Measurements from ENCODE around the gene OR2T34.
"Not testable (repeated sequence)": the region's sequence is repeated elsewhere in the genome, so short reads cannot be mapped to it uniquely, and the experiment has no call there.

The OR2T34 gene

GRCh38 chr1:248574657-248575056, at the start of gene OR2T34:
OR2T34 (minus strand) TSS chr1:248574757; CDS start chr1:248574757, 0 bp downstream.
- in situ Hi-C loops (cut with HindIII; ENCODE audit: low sequenced_read_pairs), result not testable (repeated sequence)

- in situ Hi-C loops (cut with HindIII; ENCODE audit: low sequenced_read_pairs), result no loop called here
Measured at GRCh38 chr1:248622570-248623001, 48.0 kb upstream of the OR2T34 start.

DNA sequence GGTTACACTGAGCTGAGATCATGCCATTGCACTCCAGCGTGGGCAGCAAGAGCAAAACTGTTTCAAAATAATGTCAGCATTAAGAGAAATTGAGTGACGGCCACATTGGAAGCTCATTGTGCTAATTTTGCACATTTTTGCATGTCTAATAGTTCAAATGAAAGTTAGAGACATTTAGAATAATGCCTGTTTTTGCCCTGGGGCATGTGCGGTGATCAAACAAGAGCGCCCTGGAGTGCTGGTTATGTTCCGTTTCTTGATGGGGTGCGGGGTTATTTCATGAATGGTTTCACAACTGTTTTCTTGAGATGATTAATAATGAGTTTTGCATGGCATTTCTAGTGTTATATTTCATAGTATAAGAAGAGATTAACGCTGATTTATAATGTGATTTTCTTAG, 47.2 kb upstream of the OR2T34 start:
- in situ Hi-C loops (cut with HindIII; ENCODE audit: low sequenced_read_pairs), result no loop called here

- in situ Hi-C loops (cut with HindIII; ENCODE audit: low sequenced_read_pairs), result no loop called here
Measured at GRCh38 chr1:248618878-248619277, 44.3 kb upstream of the OR2T34 start.

- in situ Hi-C loops (cut with HindIII; ENCODE audit: low sequenced_read_pairs), result no loop called here
Measured at GRCh38 chr1:248618119-248618518, 43.6 kb upstream of the OR2T34 start.

DNA sequence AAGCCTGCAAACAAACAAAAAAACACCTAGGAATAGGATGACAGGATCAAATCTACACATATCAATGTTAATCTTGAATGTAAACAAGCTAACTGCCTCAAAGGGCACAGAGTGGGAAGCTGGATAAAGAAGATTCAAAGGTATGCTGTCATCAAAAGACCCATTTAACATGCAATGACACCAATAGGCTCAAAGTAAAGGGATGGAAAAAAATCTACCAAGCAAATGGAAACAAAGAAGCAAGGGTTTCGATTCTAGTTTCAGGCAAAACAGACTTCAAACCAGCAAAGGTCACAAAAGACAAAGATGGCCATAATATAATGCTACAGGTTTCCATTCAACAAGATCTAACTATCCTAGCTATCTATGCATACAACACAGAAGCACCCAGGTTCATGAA, 39.2 kb upstream of the OR2T34 start:
- in situ Hi-C loops (cut with HindIII; ENCODE audit: low sequenced_read_pairs), result no loop called here

- in situ Hi-C loops (cut with HindIII; ENCODE audit: low sequenced_read_pairs), result no loop called here
Measured at GRCh38 chr1:248611883-248612414, 37.4 kb upstream of the OR2T34 start.

DNA sequence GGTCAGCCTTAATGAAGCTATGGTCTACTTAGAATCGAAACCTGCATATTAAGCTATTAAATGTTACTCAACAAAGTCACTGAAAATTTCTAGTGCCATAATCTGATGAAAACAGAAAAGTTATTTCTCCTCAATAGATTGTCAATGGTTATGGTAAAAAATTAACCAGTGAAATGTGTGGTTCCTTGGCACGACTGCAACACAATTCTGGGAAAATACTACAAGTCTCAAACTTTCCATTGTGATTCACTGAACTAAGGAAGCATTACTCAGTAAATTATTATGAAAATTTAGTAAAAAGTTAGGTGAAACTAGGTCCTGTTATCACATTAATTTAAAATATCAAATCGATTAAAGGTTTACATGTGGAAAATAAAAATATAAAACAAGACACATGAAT, 35.7 kb upstream of the OR2T34 start:
- in situ Hi-C loops (cut with HindIII; ENCODE audit: low sequenced_read_pairs), result no loop called here

- in situ Hi-C loops (cut with HindIII; ENCODE audit: low sequenced_read_pairs), result no loop called here
Measured at GRCh38 chr1:248599396-248599795, 24.8 kb upstream of the OR2T34 start.

DNA sequence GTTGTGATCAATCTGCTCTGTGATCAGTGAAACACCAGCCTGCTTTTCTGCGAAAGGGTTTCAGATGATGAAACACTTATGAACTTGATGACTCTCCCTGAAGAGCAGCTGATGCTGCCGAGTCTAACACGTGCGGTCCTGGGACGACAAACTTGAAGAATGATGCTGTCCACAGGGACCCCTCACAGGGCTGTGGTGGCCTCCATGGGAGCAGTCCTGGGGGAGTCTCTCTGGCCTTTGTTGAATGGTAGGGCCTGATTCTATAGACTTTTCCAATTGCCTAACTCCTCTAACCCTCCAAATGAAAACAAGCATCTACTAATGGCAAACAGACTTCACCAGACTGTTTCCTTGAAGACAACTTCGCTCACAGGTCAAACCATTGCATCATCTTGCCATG, 23.0 kb upstream of the OR2T34 start, which contains the start of gene OR2T10:
OR2T10 (minus strand) TSS at position 112 of the 400 bp plus-strand sequence. CDS start 3,932 bp downstream, outside the sequence.
- in situ Hi-C loops (cut with HindIII; ENCODE audit: low sequenced_read_pairs), result no loop called here

DNA sequence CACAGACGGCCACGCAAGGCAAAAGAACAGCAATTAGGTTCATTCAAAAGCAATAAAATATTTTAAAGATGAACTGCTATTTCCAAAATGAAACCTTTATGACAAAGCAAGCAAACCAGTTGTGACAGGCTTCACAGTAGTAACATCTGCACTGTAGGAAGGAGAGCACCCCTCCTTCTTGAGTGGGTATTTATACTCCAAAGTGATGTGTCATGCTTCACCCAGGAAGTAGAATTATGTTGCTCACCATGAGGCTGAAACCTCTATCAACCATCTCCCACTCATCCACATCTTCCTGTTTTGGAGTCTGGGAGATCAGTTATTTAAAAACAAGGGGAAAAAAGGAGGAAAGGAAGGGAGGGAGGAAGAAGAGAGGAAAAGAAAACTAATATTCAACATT, 22.1 kb upstream of the OR2T34 start:
- in situ Hi-C loops (cut with HindIII; ENCODE audit: low sequenced_read_pairs), result no loop called here

- in situ Hi-C loops (cut with HindIII; ENCODE audit: low sequenced_read_pairs), result no loop called here
Measured at GRCh38 chr1:248593226-248593625, 18.7 kb upstream of the OR2T34 start.

- in situ Hi-C loops (cut with HindIII; ENCODE audit: low sequenced_read_pairs), result no loop called here
Measured at GRCh38 chr1:248592655-248593054, 18.1 kb upstream of the OR2T34 start.

- in situ Hi-C loops (cut with HindIII; ENCODE audit: low sequenced_read_pairs), result no loop called here
Measured at GRCh38 chr1:248590055-248590454, 15.5 kb upstream of the OR2T34 start.

DNA sequence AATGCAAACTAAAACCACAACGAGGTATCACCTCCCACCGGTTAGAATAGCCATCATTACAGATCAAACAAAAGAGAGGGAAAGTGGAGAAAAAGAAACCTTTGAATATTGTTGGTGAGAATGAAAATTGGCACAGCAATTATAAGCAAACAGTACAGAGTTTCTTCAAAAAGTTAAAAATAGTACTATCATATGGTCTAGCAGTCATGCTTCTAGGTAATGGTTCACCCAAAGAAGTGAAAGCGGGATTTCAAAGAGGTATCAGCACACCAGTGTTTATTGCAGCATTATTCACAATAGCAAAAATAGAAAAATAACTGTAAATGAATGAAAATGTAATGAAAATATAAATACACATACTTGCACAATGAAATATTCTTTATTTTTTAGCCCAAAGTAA, 14.8 kb upstream of the OR2T34 start:
- in situ Hi-C loops (cut with HindIII; ENCODE audit: low sequenced_read_pairs), result no loop called here

GRCh38 chr1:248585266-248585665, 10.7 kb upstream of the OR2T34 start:
- in situ Hi-C loops (cut with HindIII; ENCODE audit: low sequenced_read_pairs), result no loop called here

DNA sequence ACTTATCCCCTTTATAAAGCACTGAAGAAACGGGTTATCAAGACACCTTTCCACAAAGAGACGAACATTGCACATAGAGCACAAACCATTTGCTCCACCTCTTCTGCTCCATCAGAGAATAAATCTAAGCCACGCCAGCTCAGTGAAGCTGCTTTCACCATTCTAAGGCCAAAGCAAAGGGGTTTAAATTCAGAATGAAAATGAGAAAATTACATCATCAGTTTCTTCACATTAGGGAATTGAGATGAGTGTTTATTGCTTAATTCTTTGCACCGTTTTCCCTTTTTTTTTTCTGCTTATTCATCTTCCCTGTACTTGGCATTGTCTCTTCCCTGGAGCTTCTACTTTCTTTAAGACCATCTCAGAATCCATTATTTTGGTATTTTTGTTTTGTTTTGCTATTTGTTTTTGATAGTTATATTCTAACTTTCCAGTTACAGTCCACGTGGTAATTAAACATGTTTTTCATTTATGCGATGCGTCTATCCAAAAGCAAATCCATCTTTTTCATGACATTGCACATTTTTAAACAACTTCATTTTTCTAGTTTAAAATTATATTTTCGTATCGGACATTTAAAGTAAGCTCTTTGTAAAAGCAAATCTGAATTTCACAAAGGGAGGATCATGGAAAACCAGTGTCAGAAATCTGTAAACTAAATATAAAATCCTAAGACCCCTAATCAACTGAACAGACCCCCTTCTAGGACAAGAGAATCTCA, 1.9 kb upstream of the OR2T34 start:
- in situ Hi-C loops (cut with HindIII; ENCODE audit: low sequenced_read_pairs), result no loop called here

DNA sequence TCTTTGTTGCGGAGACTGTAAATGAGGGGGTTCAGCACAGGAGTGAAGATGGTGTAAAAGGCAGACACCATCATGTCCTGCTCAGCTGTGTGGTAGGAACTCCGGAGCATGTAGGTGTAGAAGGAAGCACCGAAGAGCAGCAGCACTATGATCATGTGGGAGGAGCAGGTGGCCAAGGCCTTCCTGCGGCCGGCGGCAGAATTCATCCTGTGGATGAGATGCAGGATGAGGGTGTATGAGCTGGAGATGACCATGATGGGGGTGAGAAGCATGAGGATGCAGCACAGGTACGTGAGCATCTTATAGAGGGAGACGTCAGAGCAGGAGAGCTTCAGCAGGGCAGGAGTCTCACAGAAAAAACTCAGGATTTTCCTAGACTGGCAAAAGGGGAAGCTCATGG, 701 bp downstream of the OR2T34 start:
- in situ Hi-C loops (cut with HindIII; ENCODE audit: low sequenced_read_pairs), result not testable (repeated sequence)

DNA sequence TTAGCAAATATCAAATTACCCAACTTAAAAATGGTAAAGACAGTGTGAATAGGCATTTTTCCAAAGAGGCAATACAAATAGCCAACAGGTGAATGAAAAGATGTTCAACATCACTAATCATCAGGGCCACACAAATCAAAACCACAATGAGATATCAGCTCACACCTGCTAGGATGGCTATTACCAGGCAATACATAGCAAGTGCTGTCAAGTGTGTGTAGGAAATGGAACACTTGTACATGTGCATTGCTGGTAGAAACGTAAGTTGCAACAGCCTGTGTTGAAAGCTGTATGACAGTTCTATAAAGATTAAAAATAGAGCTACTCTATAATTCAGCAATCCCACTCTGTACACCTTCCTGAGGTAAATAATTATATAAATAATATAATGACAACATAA, 2.5 kb downstream of the OR2T34 start:
- in situ Hi-C loops (cut with HindIII; ENCODE audit: low sequenced_read_pairs), result not testable (repeated sequence)

GRCh38 chr1:248570811-248571210, 3.7 kb downstream of the OR2T34 start:
- in situ Hi-C loops (cut with HindIII; ENCODE audit: low sequenced_read_pairs), result not testable (repeated sequence)

GRCh38 chr1:248569049-248569448, 5.5 kb downstream of the OR2T34 start:
- in situ Hi-C loops (cut with HindIII; ENCODE audit: low sequenced_read_pairs), result not testable (repeated sequence)

DNA sequence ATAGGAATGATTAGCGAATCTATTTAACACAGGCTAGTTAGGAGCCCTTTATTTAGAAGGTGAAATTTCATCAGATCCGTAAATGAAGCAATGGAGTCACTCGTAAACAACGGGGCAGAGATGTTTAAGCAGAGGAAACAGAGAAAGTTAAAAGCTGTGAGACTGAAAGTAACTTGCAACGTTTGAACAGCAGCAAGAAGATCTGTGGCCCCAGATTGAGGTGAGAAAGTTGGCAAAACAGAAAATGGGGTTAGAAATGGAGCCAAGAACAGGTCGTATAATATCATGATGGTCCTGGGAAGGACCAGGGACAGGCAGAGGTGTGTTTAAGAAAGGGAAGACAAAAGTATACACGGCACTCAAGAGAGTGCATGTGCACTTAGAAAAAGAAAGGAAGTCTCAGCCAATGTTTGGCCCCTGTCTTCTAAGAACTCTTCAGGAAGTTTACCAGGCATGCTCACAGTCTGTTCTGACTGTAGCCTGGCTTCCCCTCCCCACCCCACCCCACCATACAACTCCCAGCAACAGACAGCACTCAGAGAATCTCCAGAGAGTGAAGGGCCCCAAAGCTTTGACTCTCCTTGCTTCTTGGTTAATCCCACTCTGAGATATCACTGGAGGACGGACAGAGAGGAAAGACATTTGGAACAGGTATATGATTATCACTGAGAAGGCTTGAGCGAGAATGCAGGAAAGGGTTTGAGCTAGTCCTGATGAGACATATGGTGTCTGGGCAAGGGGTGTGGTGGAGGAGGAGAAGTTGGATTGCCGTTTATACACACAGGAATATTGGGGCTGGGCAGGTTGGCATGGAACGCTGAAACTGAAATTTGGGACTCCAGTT, 8.8 kb downstream of the OR2T34 start:
- in situ Hi-C loops (cut with HindIII; ENCODE audit: low sequenced_read_pairs), result not testable (repeated sequence)
